ENCODE results near the gene ALK.

ALK gene

GRCh38 chr2:29363111-29363510 is 558.3 kb downstream of the ALK start:
- no peak for DNase-seq (ENCODE audit: low read depth)

- DNase-seq (ENCODE audit: low read depth) = no peak
Observed at GRCh38 chr2:29361231-29361630, 560.2 kb downstream of the ALK start.

- no peak for DNase-seq (ENCODE audit: low read depth)
Observed at GRCh38 chr2:29360016-29360784, 561.2 kb downstream of the ALK start.

- DNase-seq (ENCODE audit: low read depth) = no peak
Observed at GRCh38 chr2:29353403-29353991, 567.9 kb downstream of the ALK start.

- DNase-seq (ENCODE audit: low read depth) = no peak
Observed at GRCh38 chr2:29351916-29352591, 569.3 kb downstream of the ALK start.

- DNase-seq (ENCODE audit: low read depth) = no peak
Observed at GRCh38 chr2:29351248-29351647, 570.1 kb downstream of the ALK start.

GRCh38 chr2:29349316-29350030 is 571.9 kb downstream of the ALK start:
- DNase-seq (ENCODE audit: low read depth) = no peak

- no peak for DNase-seq (ENCODE audit: low read depth)
Observed at GRCh38 chr2:29347774-29348461, 573.5 kb downstream of the ALK start.

GRCh38 chr2:29345236-29345635 is 576.1 kb downstream of the ALK start:
- no peak for DNase-seq (ENCODE audit: low read depth)

GRCh38 chr2:29343830-29344229 is 577.6 kb downstream of the ALK start:
- no peak for DNase-seq (ENCODE audit: low read depth)

GRCh38 chr2:29336341-29337241 is 584.8 kb downstream of the ALK start:
- no peak for DNase-seq (ENCODE audit: low read depth)

GRCh38 chr2:29335396-29335795 is 586.0 kb downstream of the ALK start:
- DNase-seq (ENCODE audit: low read depth) = no peak

GRCh38 chr2:29334706-29335105 is 586.7 kb downstream of the ALK start:
- DNase-seq (ENCODE audit: low read depth) = no peak

- DNase-seq (ENCODE audit: low read depth) = no peak
Observed at GRCh38 chr2:29332540-29332939, 588.8 kb downstream of the ALK start.

- DNase-seq (ENCODE audit: low read depth) = no peak
Observed at GRCh38 chr2:29329899-29330298, 591.5 kb downstream of the ALK start.

- no peak for DNase-seq (ENCODE audit: low read depth)
Observed at GRCh38 chr2:29326926-29327325, 594.5 kb downstream of the ALK start.

GRCh38 chr2:29325544-29325943 is 595.8 kb downstream of the ALK start:
- no peak for DNase-seq (ENCODE audit: low read depth)

- no peak for DNase-seq (ENCODE audit: low read depth)
Observed at GRCh38 chr2:29323961-29324360, 597.4 kb downstream of the ALK start.

GRCh38 chr2:29323301-29323700 is 598.1 kb downstream of the ALK start:
- DNase-seq (ENCODE audit: low read depth) = no peak

- no peak for DNase-seq (ENCODE audit: low read depth)
Observed at GRCh38 chr2:29322011-29322410, 599.4 kb downstream of the ALK start.

Data from fibroblast of the conjunctiva (primary cell).